Measurements from ENCODE around the gene PAH. TPM values are rescaled to one million over a fixed set of nuclear protein-coding genes. Genes with fewer than 3 reads are reported as not detected.

The PAH gene
- total and polyA plus RNA-seq, 7 donors: 0.03 to 0.62 (median 0.30) TPM; not detected in 4

DNA sequence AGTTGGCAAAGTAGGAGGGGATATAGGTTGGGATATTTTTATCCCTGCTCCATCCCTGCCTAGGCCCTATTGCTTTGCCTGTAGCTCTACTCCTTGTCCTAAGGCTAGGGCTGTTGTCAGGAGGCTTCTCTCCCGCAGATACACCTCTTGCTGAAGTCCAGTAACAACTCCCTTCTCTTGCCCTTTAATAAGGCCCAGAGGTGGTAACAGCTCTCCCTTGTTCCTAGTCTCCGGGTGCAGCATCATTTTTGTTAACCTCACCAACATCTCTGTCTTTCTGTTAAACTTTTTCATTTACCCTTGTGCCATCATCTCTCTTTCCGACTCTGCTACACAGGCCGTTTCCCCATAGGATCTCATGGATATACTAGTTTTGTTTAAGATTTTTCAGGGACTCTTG is 46.8 kb upstream of the PAH start:
- ATAC-seq (no peak), DNase-seq (no peak)
- intact Hi-C loops (cut with DNase I): no loop called here
- Histone ChIP-seq H3K9me3 (no peaks in the 10 kb centered on the region), H3K36me3 (ENCODE audit: insufficient read depth in 1 of 2, low read depth in 1 of 2) (no peaks in the 10 kb centered on the region), H3K27ac (no peak overlapping the region), H3K4me3 (no peak overlapping the region), H3K27me3 (ENCODE audit: insufficient read depth in 3 of 3, low read length in 2 of 3) (peaks cover 11 to 92% (median 27%) of the 10 kb centered on the region in 3 donors), H3K4me1 (no peaks in the 10 kb centered on the region)
- 38 to 49% (median 43%) methylated on average over 4 of the region's 4 CpGs for WGBS, 3 donors
- TF ChIP-seq CTCF (IDR thresholded peaks at IDR 0.05): no peak

DNA sequence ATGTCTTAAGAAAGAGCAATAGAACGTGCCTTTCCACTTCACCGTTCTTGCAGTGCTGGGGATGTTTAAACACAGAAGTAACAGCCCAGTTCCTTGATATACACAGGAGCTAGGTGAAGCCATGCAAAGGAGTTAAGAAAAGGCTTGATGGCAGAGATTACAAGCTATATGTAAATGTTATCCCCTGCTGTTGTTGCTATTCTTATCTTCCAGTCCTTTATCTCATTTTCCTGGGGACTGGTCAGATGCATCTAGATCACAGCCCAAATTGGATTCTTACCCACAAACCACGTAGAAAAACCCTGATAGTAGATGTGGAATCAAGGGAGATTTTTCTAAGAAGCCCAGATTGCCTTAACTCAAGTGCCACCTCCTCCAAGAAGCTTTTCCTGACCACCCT is 45.9 kb upstream of the PAH start:
- no peak overlapping the region for H3K4me3 ChIP-seq
- no peaks in the 10 kb centered on the region for H3K36me3 ChIP-seq (ENCODE audit: insufficient read depth in 1 of 2, low read depth in 1 of 2)
- H3K27me3 ChIP-seq (ENCODE audit: insufficient read depth in 3 of 3, low read length in 2 of 3): peaks cover 9 to 98% (median 27%) of the 10 kb centered on the region in 3 donors
- ATAC-seq: no peak
- 2 to 8% (median 4%) methylated on average over 3 of the region's 3 CpGs for WGBS, 3 donors
- no peak for DNase-seq
- no peak overlapping the region for H3K27ac ChIP-seq
- no peak for TF ChIP-seq CTCF (IDR thresholded peaks at IDR 0.05)
- H3K9me3 ChIP-seq: no peaks in the 10 kb centered on the region
- H3K4me1 ChIP-seq: no peaks in the 10 kb centered on the region
- intact Hi-C loops (cut with DNase I): no loop called here

- H3K4me1 ChIP-seq: no peaks in the 10 kb centered on the region
- no peak overlapping the region for H3K27ac ChIP-seq
- DNase-seq: no peak
- intact Hi-C loops (cut with DNase I): no loop called here
- no peak overlapping the region for H3K4me3 ChIP-seq
- no peaks in the 10 kb centered on the region for H3K9me3 ChIP-seq
- no peak for ATAC-seq
- TF ChIP-seq CTCF (IDR thresholded peaks at IDR 0.05): no peak
- H3K27me3 ChIP-seq (ENCODE audit: insufficient read depth in 3 of 3, low read length in 2 of 3): peaks cover 9 to 98% (median 31%) of the 10 kb centered on the region in 3 donors
- H3K36me3 ChIP-seq (ENCODE audit: insufficient read depth in 1 of 2, low read depth in 1 of 2): no peaks in the 10 kb centered on the region
- WGBS, 3 donors: 5 to 6% (median 5%) methylated on average over 11 of the region's 11 CpGs
Observed at GRCh38 chr12:102962532-102962931, 45.5 kb upstream of the PAH start.

GRCh38 chr12:102961466-102961855 is 44.4 kb upstream of the PAH start:
- H3K27me3 ChIP-seq (ENCODE audit: insufficient read depth in 3 of 3, low read length in 2 of 3): peaks cover 9 to 98% (median 37%) of the 10 kb centered on the region in 3 donors
- ATAC-seq: no peak
- H3K4me1 ChIP-seq: no peaks in the 10 kb centered on the region
- no peak for TF ChIP-seq CTCF (IDR thresholded peaks at IDR 0.05)
- H3K9me3 ChIP-seq: no peaks in the 10 kb centered on the region
- intact Hi-C loops (cut with DNase I): no loop called here
- no peak overlapping the region for H3K4me3 ChIP-seq
- H3K36me3 ChIP-seq (ENCODE audit: insufficient read depth in 1 of 2, low read depth in 1 of 2): no peaks in the 10 kb centered on the region
- 3 to 9% (median 6%) methylated on average over 8 of the region's 8 CpGs for WGBS, 3 donors
- H3K27ac ChIP-seq: no peak overlapping the region
- no peak for DNase-seq

GRCh38 chr12:102960766-102961465 is 43.9 kb upstream of the PAH start:
- 5 to 12% (median 8%) methylated on average over 19 of the region's 19 CpGs for WGBS, 3 donors
- ATAC-seq: no peak
- intact Hi-C loops (cut with DNase I): no loop called here

More at GRCh38 chr12:102960766-102961465, 43.9 kb upstream of the PAH start:
- peaks cover 9 to 98% (median 38%) of the 10 kb centered on the region in 3 donors for H3K27me3 ChIP-seq (ENCODE audit: insufficient read depth in 3 of 3, low read length in 2 of 3)
- no peak overlapping the region for H3K4me3 ChIP-seq
- H3K36me3 ChIP-seq (ENCODE audit: insufficient read depth in 1 of 2, low read depth in 1 of 2): no peaks in the 10 kb centered on the region
- no peak for TF ChIP-seq CTCF (IDR thresholded peaks at IDR 0.05)
- no peak overlapping the region for H3K27ac ChIP-seq
- no peaks in the 10 kb centered on the region for H3K9me3 ChIP-seq
- H3K4me1 ChIP-seq: no peaks in the 10 kb centered on the region
- DNase-seq: no peak

Data from psoas muscle (tissue), 8 donors.